Measurements from ENCODE around the gene NCOA6.

- no peak for TF ChIP-seq CTCF (IDR thresholded peaks at IDR 0.05; ENCODE audit: low read length)
- TF ChIP-seq EZH2 (IDR thresholded peaks at IDR 0.05; ENCODE audit: borderline replicate concordance, low read length), result no peak
Observed at GRCh38 chr20:34710861-34711574, 114.4 kb downstream of the NCOA6 start.
